ENCODE data around the gene CREB3L1. TPM values are rescaled to one million over a fixed set of nuclear protein-coding genes. Genes with fewer than 3 reads are reported as not detected.
A peak's percentile ranks its signal among the peaks of the same experiment; 100 is the strongest.

CREB3L1 gene
- total RNA-seq, 1 donor = 0.10 TPM

GRCh38 chr11:46345131-46345597 lies 67.7 kb downstream of the CREB3L1 start:
- Histone ChIP-seq H3K4me3 (ENCODE audit: low read length) (peak overlapping the region; percentile 86), H3K27me3 (ENCODE audit: insufficient read depth, low read length) (no peaks in the 10 kb centered on the region), H3K4me1 (ENCODE audit: insufficient read depth, low read length) (peaks cover 94% of the 10 kb centered on the region), H3K9me3 (ENCODE audit: low read depth, low read length) (no peaks in the 10 kb centered on the region)

GRCh38 chr11:46345881-46346484 lies 68.5 kb downstream of the CREB3L1 start:
- no peaks in the 10 kb centered on the region for H3K27me3 ChIP-seq (ENCODE audit: insufficient read depth, low read length)
- H3K4me3 ChIP-seq (ENCODE audit: low read length) = peak overlapping the region; percentile 86
- peaks cover 93% of the 10 kb centered on the region for H3K4me1 ChIP-seq (ENCODE audit: insufficient read depth, low read length)
- no peaks in the 10 kb centered on the region for H3K9me3 ChIP-seq (ENCODE audit: low read depth, low read length)

GRCh38 chr11:46346886-46347636 lies 69.6 kb downstream of the CREB3L1 start, which contains the start of gene DGKZ:
DGKZ (plus strand) TSS chr11:46347463; CDS start chr11:46347660, 197 bp downstream.
- H3K4me3 ChIP-seq (ENCODE audit: low read length) = peak within 1 kb of the TSS; percentile 86
- no peaks in the 10 kb centered on the region for H3K9me3 ChIP-seq (ENCODE audit: low read depth, low read length)
- H3K27me3 ChIP-seq (ENCODE audit: insufficient read depth, low read length) = no peaks in the 10 kb centered on the region
- H3K4me1 ChIP-seq (ENCODE audit: insufficient read depth, low read length) = peaks cover 93% of the 10 kb centered on the region

- peaks cover 93% of the 10 kb centered on the region for H3K4me1 ChIP-seq (ENCODE audit: insufficient read depth, low read length)
- H3K27me3 ChIP-seq (ENCODE audit: insufficient read depth, low read length) = no peaks in the 10 kb centered on the region
- peak overlapping the region; percentile 72 for H3K4me3 ChIP-seq (ENCODE audit: low read length)
- H3K9me3 ChIP-seq (ENCODE audit: low read depth, low read length) = no peaks in the 10 kb centered on the region
These were observed 70.3 kb downstream of the CREB3L1 start for GRCh38 chr11:46347637-46348311.

GRCh38 chr11:46348566-46349401 lies 71.3 kb downstream of the CREB3L1 start:
- peaks cover 93% of the 10 kb centered on the region for H3K4me1 ChIP-seq (ENCODE audit: insufficient read depth, low read length)
- H3K4me3 ChIP-seq (ENCODE audit: low read length) = peak overlapping the region; percentile 72
- no peaks in the 10 kb centered on the region for H3K9me3 ChIP-seq (ENCODE audit: low read depth, low read length)
- no peaks in the 10 kb centered on the region for H3K27me3 ChIP-seq (ENCODE audit: insufficient read depth, low read length)

GRCh38 chr11:46350695-46351094 lies 73.2 kb downstream of the CREB3L1 start:
- Histone ChIP-seq H3K4me3 (ENCODE audit: low read length) (no peak overlapping the region), H3K9me3 (ENCODE audit: low read depth, low read length) (no peaks in the 10 kb centered on the region), H3K4me1 (ENCODE audit: insufficient read depth, low read length) (peaks cover 87% of the 10 kb centered on the region), H3K27me3 (ENCODE audit: insufficient read depth, low read length) (no peaks in the 10 kb centered on the region)

GRCh38 chr11:46351148-46351547 lies 73.7 kb downstream of the CREB3L1 start:
- Histone ChIP-seq H3K4me3 (ENCODE audit: low read length) (no peak overlapping the region), H3K27me3 (ENCODE audit: insufficient read depth, low read length) (no peaks in the 10 kb centered on the region), H3K4me1 (ENCODE audit: insufficient read depth, low read length) (peaks cover 87% of the 10 kb centered on the region), H3K9me3 (ENCODE audit: low read depth, low read length) (no peaks in the 10 kb centered on the region)

- no peak overlapping the region for H3K4me3 ChIP-seq (ENCODE audit: low read length)
- H3K4me1 ChIP-seq (ENCODE audit: insufficient read depth, low read length) = peaks cover 87% of the 10 kb centered on the region
- no peaks in the 10 kb centered on the region for H3K27me3 ChIP-seq (ENCODE audit: insufficient read depth, low read length)
- no peaks in the 10 kb centered on the region for H3K9me3 ChIP-seq (ENCODE audit: low read depth, low read length)
These were observed 74.1 kb downstream of the CREB3L1 start for GRCh38 chr11:46351606-46352005.

- Histone ChIP-seq H3K27me3 (ENCODE audit: insufficient read depth, low read length) (no peaks in the 10 kb centered on the region), H3K4me3 (ENCODE audit: low read length) (no peak overlapping the region), H3K9me3 (ENCODE audit: low read depth, low read length) (no peaks in the 10 kb centered on the region), H3K4me1 (ENCODE audit: insufficient read depth, low read length) (peaks cover 89% of the 10 kb centered on the region)
These were observed 74.8 kb downstream of the CREB3L1 start for GRCh38 chr11:46352063-46352841.

GRCh38 chr11:46353698-46354097 lies 76.2 kb downstream of the CREB3L1 start:
- Histone ChIP-seq H3K9me3 (ENCODE audit: low read depth, low read length) (no peaks in the 10 kb centered on the region), H3K4me3 (ENCODE audit: low read length) (no peak overlapping the region), H3K4me1 (ENCODE audit: insufficient read depth, low read length) (peaks cover 91% of the 10 kb centered on the region), H3K27me3 (ENCODE audit: insufficient read depth, low read length) (no peaks in the 10 kb centered on the region)

- H3K27me3 ChIP-seq (ENCODE audit: insufficient read depth, low read length) = no peaks in the 10 kb centered on the region
- peaks cover 83% of the 10 kb centered on the region for H3K4me1 ChIP-seq (ENCODE audit: insufficient read depth, low read length)
- H3K9me3 ChIP-seq (ENCODE audit: low read depth, low read length) = no peaks in the 10 kb centered on the region
- no peak overlapping the region for H3K4me3 ChIP-seq (ENCODE audit: low read length)
These were observed 79.5 kb downstream of the CREB3L1 start for GRCh38 chr11:46356924-46357482.

GRCh38 chr11:46357483-46357936 lies 80.0 kb downstream of the CREB3L1 start:
- Histone ChIP-seq H3K4me3 (ENCODE audit: low read length) (no peak overlapping the region), H3K9me3 (ENCODE audit: low read depth, low read length) (no peaks in the 10 kb centered on the region), H3K4me1 (ENCODE audit: insufficient read depth, low read length) (peaks cover 83% of the 10 kb centered on the region)

GRCh38 chr11:46359953-46360352 lies 82.5 kb downstream of the CREB3L1 start:
- no peak overlapping the region for H3K4me3 ChIP-seq (ENCODE audit: low read length)
- H3K27me3 ChIP-seq (ENCODE audit: insufficient read depth, low read length) = no peaks in the 10 kb centered on the region
- peaks cover 79% of the 10 kb centered on the region for H3K4me1 ChIP-seq (ENCODE audit: insufficient read depth, low read length)
- H3K9me3 ChIP-seq (ENCODE audit: low read depth, low read length) = no peaks in the 10 kb centered on the region

More at GRCh38 chr11:46357483-46357936, 80.0 kb downstream of the CREB3L1 start:
- H3K27me3 ChIP-seq (ENCODE audit: insufficient read depth, low read length) = no peaks in the 10 kb centered on the region
